Sigmoid colon (tissue), 7 donors: ENCODE data around the gene MPV17L2. TPM values are rescaled to one million over a fixed set of nuclear protein-coding genes. Genes with fewer than 3 reads are reported as not detected.

ENCODE experiments used
- DNase-seq: peaks from one replicate; pipeline ENCODE4 v3.0.0-alpha.2; 2019
- H3K27ac ChIP-seq, 4 donors: fragments of 200-600 bp; sonication (generic); one replicate each; pipeline ENCODE4 v1.5.1; 2016 to 2019; ENCODE audit warnings: mild to moderate bottlenecking in 1 of 4
- H3K27me3 ChIP-seq, 3 donors: fragments of 200-600 bp; sonication (generic); one replicate each; pipeline ENCODE4 v1.5.1; 2019; ENCODE audit warnings: mild to moderate bottlenecking in 1 of 3
- H3K36me3 ChIP-seq, 4 donors: fragments of 200-600 bp; sonication (generic); one replicate each; pipeline ENCODE4 v1.5.1; 2016 to 2019
- H3K4me1 ChIP-seq, 4 donors: fragments of 200-600 bp; sonication (generic); one replicate each; pipeline ENCODE4 v1.5.1; 2017 to 2019
- H3K4me3 ChIP-seq, 4 donors: fragments of 200-600 bp; sonication (generic); one replicate each; pipeline ENCODE4 v1.5.1; 2017 to 2019; ENCODE audit warnings: mild to moderate bottlenecking in 2 of 4, moderate library complexity in 1 of 4
- H3K9me3 ChIP-seq, 4 donors: fragments of 200-600 bp in 3 of 4; sonication (generic) in 3 of 4; one replicate each; pipeline versions ENCODE4 v1.5.1 to v1.6.1; 2013 to 2019
- EP300 ChIP-seq, 4 donors: sonication (generic); formaldehyde crosslinking; IDR thresholded peaks; one replicate each; pipeline ENCODE4 v1.6.1; 2017; ENCODE audit warnings: antibody characterized with exemption in 4 of 4
- POLR2A ChIP-seq, 2 donors: fragments of 450-650 bp; IDR thresholded peaks; one replicate each; pipeline ENCODE4 v1.6.1; 2016; ENCODE audit warnings: antibody characterized with exemption in 2 of 2, mild to moderate bottlenecking in 2 of 2, moderate library complexity in 2 of 2
- POLR2AphosphoS5 ChIP-seq, 4 donors: sonication (generic); formaldehyde crosslinking; IDR thresholded peaks; one replicate each; pipeline ENCODE4 v1.6.1; 2017; ENCODE audit warnings: antibody characterized with exemption in 4 of 4
- WGBS, 2 donors: extraction: QIAGEN DNeasy Blood & Tissue Kit; methylation state at CpG; one replicate each; pipeline ENCODE4 v1.1.7; 2013; 5-methylcytosine and 5-hydroxymethylcytosine counted together
- intact Hi-C: fragments of 100-400 bp; cut with DNase I; formaldehyde crosslinking; loops from one replicate; pipeline ENCODE4 v1.15.1; 2023
- polyA plus RNA-seq, 3 donors: library from polyadenylated mRNA; stranded (reverse); fragments of 200-250 nt; gene quantifications; one replicate each; pipeline ENCODE4 v1.2.3, GENCODE V29; 2013
- total RNA-seq, 4 donors: library from RNA; depleted of rRNA; stranded (reverse); fragments of >200 nt; gene quantifications; one replicate each; pipeline ENCODE4 v1.1.0, GENCODE V29; 2016
- TF ChIP-seq, protein P1 (sequence below), 4 experiments: fragments of 450-650 bp in 3 of 4; fragments of 200-600 bp in 1 of 4; IDR thresholded peaks; one replicate each; pipeline ENCODE4 v1.5.1; 2016 to 2019; ENCODE audit warnings: antibody characterized with exemption in 4 of 4, mild to moderate bottlenecking in 3 of 4, moderate library complexity in 2 of 4
- donor health status: healthy with polysubstance abuse.
- donor health status: Bipolar disorder and iron deficiency.
- donor health status: healthy.

Gene MPV17L2
- total and polyA plus RNA-seq, 7 donors: 9.0 to 37.3 (median 18.9) TPM

DNA sequence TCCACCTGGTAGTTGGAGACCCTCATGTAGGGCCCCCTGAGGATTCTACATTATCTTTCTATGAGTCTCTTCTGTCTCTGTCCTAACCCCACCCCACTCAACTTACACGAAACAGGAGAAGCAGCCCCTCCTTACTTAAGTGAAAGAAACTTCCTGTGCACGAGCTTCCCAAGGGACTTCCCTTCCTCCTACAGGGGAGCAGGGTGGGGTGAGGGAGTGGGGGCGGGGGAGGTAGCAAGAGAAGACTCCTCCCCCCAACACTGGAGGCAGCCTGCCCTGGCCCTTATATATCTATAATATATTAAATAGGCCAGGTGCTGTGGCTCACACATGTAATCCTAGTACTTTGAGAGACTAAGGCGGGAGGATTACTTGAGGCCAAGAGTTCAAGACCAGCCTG, 38.8 kb downstream of the MPV17L2 start:
- H3K4me3 ChIP-seq: no peak overlapping the region
- TF ChIP-seq POLR2AphosphoS5 (IDR thresholded peaks at IDR 0.05) (no peak), EP300 (IDR thresholded peaks at IDR 0.05) (no peak), POLR2A (IDR thresholded peaks at IDR 0.05) (no peak)
- TF ChIP-seq, protein P1, sequence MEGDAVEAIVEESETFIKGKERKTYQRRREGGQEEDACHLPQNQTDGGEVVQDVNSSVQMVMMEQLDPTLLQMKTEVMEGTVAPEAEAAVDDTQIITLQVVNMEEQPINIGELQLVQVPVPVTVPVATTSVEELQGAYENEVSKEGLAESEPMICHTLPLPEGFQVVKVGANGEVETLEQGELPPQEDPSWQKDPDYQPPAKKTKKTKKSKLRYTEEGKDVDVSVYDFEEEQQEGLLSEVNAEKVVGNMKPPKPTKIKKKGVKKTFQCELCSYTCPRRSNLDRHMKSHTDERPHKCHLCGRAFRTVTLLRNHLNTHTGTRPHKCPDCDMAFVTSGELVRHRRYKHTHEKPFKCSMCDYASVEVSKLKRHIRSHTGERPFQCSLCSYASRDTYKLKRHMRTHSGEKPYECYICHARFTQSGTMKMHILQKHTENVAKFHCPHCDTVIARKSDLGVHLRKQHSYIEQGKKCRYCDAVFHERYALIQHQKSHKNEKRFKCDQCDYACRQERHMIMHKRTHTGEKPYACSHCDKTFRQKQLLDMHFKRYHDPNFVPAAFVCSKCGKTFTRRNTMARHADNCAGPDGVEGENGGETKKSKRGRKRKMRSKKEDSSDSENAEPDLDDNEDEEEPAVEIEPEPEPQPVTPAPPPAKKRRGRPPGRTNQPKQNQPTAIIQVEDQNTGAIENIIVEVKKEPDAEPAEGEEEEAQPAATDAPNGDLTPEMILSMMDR (IDR thresholded peaks at IDR 0.05): no peak

DNA sequence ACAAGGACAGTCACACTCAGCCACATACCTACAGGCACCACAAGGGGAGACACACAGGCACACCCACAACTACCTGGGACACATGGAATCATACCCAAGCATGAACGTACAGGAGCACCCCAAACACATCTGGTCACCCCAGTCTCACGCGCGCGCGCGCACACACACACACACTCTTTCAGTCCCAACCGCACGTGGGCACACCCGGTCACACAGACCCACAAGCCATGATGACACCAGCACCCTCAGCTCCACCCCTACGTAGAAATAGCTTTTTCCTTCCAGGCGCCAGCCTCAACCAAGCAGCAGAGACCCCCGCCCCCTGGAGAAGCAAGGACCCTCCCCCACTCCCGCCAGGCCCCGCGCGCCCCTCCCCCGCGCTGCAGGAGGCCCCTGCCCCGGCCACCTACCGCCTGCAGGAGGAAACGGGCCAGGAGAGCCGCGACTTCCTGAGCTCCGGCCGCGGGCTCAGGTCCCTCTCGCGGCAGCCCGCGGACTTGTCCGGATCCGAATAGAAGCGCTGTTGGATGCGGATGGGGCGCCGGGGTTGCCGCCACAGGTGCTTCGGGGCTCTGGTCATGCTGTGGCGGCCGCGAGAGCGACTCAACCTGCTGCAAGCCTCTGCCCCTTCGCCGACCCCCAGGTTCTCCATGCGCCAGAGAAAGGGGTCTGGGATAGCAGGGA, 39.7 kb downstream of the MPV17L2 start:
- Histone ChIP-seq H3K4me1 (peaks cover 0 to 12% (median 2%) of the 10 kb centered on the region in 4 donors), H3K9me3 (peaks cover 0 to 12% (median 7%) of the 10 kb centered on the region in 4 donors), H3K4me3 (no peak overlapping the region), H3K36me3 (no peaks in the 10 kb centered on the region), H3K27ac (no peak overlapping the region), H3K27me3 (peaks cover 12 to 76% (median 30%) of the 10 kb centered on the region in 3 donors)
- TF ChIP-seq POLR2A (IDR thresholded peaks at IDR 0.05) (no peak), POLR2AphosphoS5 (IDR thresholded peaks at IDR 0.05) (no peak), EP300 (IDR thresholded peaks at IDR 0.05) (no peak)
- TF ChIP-seq, protein P1 (IDR thresholded peaks at IDR 0.05): no peak
- WGBS, 2 donors: 6 to 22% methylated on average over 46 of the region's 46 CpGs
- DNase-seq: no peak
- intact Hi-C loops: no loop called here

More for the DNA sequence above, 38.8 kb downstream of the MPV17L2 start:
- intact Hi-C loops: no loop called here
- no peak for DNase-seq
- WGBS, 2 donors: 21 to 24% methylated on average over 4 of the region's 4 CpGs
- H3K4me1 ChIP-seq: peaks cover 0 to 21% (median 10%) of the 10 kb centered on the region in 4 donors
- peaks cover 12 to 76% (median 30%) of the 10 kb centered on the region in 3 donors for H3K27me3 ChIP-seq
- peaks cover 0 to 12% (median 7%) of the 10 kb centered on the region in 4 donors for H3K9me3 ChIP-seq
- H3K36me3 ChIP-seq: no peaks in the 10 kb centered on the region
- H3K27ac ChIP-seq: no peak overlapping the region

DNA sequence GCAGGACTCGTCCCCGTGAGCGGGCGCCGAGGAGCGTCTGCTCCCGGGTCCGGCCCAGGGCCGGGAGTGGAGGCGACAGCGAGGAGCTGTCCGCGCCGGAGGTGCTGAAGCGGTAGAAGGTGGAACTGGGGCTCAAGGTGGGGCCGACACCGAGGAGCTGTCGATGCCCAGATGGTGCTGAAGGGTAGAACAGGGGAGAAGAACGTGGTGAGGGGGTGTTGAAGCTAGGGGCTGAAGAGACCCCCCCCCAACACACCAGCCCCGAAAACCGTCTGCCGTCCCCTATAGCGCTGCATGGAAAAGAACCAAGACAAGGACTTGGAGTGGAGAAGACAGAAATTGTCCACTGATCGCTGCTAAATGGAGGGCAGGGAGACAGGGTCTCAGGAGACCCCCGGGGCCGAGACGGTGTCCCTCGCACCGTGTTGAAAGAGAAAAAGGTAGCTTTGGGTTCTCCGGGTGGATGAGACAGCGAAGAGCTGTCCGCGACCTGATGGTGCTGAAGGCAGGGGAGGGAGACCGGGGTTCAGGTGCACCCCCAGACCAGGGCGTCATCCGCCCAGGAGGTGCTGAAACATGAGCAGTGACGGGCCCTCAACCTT, 40.3 kb downstream of the MPV17L2 start:
- H3K4me3 ChIP-seq: no peak overlapping the region
- H3K4me1 ChIP-seq: peaks cover 0 to 7% (median 0%) of the 10 kb centered on the region in 4 donors
- H3K27me3 ChIP-seq: peaks cover 12 to 72% (median 30%) of the 10 kb centered on the region in 3 donors
- intact Hi-C loops: no loop called here
- H3K27ac ChIP-seq: no peak overlapping the region
- H3K9me3 ChIP-seq: peaks cover 0 to 12% (median 7%) of the 10 kb centered on the region in 4 donors
- WGBS, 2 donors: 18 to 32% methylated on average over 37 of the region's 37 CpGs
- TF ChIP-seq POLR2A (IDR thresholded peaks at IDR 0.05) (no peak), POLR2AphosphoS5 (IDR thresholded peaks at IDR 0.05) (no peak), EP300 (IDR thresholded peaks at IDR 0.05) (no peak)
- TF ChIP-seq, protein P1 (IDR thresholded peaks at IDR 0.05): no peak
- no peak for DNase-seq
- H3K36me3 ChIP-seq: no peaks in the 10 kb centered on the region

GRCh38 chr19:18234194-18234593, 41.2 kb downstream of the MPV17L2 start:
- Histone ChIP-seq H3K36me3 (no peaks in the 10 kb centered on the region), H3K4me3 (no peak overlapping the region), H3K27me3 (peaks cover 12 to 65% (median 30%) of the 10 kb centered on the region in 3 donors), H3K4me1 (peaks cover 0 to 7% (median 0%) of the 10 kb centered on the region in 4 donors), H3K9me3 (peaks cover 0 to 12% (median 7%) of the 10 kb centered on the region in 4 donors), H3K27ac (no peak overlapping the region)
- no peak for TF ChIP-seq EP300 (IDR thresholded peaks at IDR 0.05)
- TF ChIP-seq, protein P1 (IDR thresholded peaks at IDR 0.05): no peak
- TF ChIP-seq POLR2A (IDR thresholded peaks at IDR 0.05): no peak
- no peak for TF ChIP-seq POLR2AphosphoS5 (IDR thresholded peaks at IDR 0.05)
- WGBS, 2 donors: 41 to 46% methylated on average over 6 of the region's 6 CpGs
- intact Hi-C loops: no loop called here
- no peak for DNase-seq
